GM19238 (cell line): Measurements from ENCODE around the gene TRIM67.

Experiments
- DNase-seq: peaks from one replicate; pipeline ENCODE4 v3.0.0; 2011; ENCODE audit warnings: low spot score; ENCODE audit not compliant: insufficient read length

Gene TRIM67

DNA sequence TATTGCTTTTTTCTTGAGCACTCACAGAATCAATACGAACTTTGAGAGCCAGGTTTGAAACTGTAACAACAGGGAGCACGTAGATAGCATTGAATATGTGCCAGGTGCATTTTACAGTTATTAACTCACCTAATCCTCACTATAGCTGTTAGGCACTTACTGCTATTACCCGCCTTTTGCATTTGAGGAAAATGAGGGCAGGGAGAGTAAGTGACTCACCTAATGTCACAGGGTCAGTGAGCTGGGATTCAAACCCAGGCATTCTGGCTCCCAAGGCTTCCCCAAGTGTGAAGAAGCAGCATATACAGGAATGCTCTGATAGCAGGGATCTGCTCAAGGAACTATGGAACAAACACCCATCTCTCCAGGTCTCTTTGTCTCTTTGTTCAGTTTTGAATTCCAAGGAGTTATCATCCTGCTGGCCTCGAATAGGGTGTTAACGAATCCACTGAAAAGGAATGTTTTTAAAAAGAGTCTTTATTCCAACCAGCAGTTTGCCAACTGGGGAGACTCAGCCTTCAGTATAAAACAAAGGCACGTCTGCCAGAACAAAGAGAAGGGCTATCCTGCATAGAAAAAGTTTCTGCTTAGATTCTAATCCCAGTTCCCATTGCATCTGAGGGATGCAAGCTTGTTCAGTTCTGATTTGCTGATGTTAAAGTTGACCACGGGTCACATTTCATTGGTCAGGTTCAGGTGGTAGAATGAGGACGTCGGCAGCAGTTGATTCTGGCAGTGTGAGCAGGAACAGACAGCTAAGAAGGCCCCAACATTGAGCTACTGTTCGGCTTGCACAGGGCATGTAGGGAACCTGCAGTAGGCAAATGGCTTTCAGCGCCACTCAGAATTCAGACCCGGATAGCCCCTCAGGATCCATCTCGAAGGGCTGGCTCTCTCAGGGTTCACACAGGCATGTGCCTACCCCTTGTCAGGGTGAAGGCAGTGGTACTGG, 22.1 kb downstream of the TRIM67 start:
- no peak for DNase-seq

DNA sequence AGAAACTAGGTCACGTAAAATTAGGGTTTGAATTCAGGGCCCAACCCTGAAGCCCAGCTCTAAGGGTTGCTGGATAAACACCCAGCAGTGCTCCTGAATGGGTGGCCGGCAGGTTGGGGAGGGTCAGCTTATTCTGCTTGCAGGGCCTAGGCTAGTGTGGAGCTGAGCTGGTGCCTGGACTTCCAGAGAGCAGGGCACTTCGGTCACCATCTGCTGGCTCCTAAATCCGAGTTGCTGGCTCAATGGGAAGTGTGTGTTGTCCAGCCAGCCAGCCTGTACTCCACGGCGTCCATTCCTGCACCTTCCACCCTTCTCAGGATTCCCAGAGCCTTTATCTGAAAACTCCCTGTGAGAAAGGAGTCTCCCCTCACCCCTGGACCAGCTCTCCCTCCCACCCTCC, 23.0 kb downstream of the TRIM67 start:
- no peak for DNase-seq

DNA sequence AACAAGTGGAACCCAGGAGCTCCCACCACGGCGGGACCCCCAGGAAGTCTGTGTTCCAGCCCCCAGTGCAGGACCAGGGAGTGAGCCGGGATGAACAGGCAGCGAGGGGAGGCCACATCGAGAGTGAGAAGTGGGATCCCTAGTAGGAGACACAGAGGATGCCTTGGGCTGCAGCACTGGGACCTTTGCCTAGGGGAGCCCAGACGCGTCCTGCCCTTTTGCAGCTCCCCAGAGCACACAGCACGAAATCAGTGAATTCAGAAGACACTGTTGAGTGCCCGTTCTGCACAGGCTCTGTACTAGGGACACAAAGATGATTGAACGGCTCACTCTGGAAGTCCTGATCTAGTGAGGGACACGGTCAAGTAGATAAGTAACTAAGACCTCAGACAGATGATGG, 23.5 kb downstream of the TRIM67 start:
- no peak for DNase-seq

DNA sequence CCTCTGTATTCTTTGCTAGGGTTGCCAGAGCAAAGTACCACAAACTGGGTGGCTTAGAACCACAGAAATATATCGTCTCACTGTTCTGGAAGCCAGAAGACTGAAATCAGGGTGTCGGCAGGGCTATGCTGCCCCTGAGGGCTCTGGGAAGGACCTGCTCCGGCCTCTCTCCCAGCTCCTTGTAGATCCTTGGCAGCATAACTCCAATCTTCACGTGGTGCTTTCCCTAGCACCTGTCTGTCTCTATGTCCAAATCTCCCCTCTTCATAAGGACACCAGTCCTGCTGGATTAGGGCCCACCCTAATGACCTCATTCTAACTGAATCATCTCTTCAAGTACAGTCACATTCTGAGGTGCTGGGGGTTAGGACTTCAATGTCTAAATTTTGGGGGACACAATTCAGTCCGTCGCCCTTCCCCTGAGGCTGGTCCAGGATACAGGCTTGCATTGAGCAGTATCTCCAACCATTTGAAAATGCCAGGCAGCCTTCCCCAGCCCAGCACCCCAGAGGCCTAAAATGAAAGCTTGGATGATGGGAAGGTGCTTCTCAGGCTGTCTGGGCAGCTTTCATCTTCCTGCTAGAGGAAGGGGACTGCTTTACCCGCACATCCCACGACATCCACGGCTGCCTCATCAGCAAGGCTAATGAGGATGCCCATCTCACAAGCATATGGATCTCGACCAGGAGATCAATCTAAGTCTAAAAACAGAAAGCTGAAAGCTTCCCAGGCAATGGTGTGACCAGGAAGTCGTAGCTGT, 24.7 kb downstream of the TRIM67 start:
- DNase-seq: no peak

DNA sequence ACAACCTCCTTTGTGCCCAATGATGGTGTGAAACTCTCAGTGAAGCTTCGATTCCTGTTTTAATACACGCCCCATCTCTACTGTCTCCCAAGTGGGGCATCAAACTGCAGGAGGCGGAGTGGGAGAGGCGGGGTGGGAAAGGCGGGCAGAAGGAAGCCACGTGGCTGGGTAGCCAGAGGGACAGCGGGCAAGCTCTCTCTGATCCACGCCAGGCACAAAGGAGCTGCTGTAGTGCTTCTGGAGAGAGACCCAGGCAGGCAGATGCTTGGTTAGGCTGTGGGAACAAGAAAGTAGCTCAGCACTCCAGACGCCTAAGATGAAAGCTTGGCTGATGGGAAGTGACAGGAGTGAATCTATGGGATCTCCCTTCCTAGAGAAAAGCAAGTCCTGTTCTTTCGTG, 25.7 kb downstream of the TRIM67 start:
- DNase-seq: no peak

DNA sequence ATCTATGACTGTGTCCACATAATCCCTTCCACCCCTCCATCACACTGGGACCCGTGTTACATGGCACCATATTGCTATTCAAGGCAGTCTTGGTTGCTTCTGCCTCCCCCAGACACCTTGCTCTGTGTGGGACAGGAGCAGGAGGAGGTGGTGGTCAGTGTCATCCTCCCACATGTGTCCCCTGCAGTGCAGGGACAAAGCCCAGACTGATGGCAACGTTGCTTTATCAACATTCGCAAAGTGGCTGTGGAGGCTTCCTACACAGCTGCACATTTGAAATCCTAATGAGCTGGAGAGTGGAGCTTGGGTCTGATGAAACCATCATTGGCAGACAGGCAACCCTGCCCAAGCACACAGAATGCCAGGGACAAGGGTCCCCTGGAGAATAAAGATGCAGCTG, 26.2 kb downstream of the TRIM67 start:
- no peak for DNase-seq

DNA sequence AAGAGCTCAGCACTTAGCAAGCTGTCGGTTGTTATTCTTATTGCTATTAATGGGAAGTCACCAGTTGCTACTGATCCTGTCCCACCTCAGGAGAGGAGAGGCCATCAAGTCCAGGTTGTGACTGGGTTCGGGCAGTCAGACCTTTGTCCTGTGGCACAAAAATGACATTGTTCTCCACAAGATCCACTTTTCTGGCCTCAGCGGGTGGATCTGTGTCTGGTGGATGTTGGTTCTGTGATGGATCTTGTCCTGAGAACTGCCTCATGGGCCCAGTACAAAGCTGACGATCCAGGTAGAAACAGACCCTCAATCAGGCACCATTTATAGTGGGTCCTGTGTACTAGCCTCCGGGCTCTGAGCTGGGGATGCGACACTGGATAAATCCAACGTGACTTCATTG, 26.9 kb downstream of the TRIM67 start:
- no peak for DNase-seq

DNA sequence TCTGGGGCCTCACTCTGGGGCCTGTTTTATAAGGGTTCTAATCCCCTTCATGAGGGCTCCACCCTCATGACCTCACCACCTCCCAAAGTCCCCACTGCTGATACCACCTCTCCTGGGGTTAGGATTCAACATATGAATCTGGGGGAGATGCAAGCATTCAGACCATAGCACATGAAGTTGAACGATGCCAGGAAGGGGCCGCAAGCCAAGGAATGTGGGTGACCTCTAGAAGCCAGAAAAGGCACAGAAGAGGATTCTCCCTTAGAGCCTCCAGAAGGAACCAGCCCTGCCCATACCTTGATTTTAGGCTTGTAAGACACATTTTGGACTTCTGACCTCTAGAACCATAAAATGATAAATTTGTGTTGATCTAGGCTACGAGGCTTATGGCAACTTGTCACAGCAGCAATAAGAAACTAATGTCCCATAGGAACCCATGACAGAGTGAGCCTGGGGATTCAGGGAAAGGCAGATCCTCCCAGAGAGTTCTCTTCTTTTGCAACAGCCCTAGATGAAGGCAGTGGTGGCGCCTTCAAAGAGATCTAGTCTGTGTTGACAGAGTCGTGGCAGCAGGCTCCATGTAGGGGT, 27.9 kb downstream of the TRIM67 start:
- no peak for DNase-seq

DNA sequence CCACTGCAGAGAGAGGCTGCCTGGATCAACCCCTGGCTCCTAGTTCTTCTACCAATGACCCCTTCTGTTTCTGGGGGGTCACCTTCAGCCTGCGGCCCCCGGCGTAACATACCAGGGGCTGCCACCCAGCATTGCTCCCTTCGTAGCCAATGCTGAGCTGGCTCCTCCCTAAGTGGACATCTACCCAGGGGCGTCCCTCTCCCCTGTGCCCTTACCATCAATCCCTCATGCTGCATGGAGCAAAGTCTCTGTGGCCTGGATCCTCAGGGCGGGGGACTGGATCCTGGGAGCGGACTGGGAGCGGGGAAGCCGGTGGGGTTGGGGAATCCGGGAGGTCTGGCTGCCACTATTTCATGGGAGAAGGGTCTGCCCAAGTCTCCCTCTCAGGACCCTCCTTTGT, 28.6 kb downstream of the TRIM67 start:
- no peak for DNase-seq

DNA sequence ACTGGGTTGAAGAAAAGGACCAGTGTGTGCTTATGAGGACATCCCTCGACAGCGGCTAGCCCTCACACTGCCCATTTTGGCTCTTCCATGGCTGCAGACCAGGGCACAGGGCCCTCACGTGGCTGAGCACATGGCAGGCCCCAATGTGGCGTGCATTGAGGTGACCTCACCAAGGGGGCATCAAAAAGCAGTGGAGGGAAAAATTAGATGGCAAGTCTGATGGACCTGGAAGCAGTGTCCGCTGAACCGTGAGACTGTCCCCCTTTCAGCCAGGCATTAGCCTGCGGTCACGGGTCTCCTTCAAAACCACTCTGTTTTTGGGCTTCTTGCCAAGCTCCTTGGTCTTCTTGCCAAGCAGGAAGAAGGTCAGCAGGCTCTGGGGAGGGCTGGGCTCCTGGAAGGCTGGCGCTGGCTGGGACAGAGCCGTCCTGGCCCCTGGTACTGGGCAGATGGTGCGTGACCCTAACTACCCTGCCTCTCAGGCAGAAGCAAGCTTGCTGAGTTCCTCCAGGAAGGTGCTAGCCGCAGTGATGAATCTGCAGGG, 30.8 kb downstream of the TRIM67 start:
- no peak for DNase-seq

DNA sequence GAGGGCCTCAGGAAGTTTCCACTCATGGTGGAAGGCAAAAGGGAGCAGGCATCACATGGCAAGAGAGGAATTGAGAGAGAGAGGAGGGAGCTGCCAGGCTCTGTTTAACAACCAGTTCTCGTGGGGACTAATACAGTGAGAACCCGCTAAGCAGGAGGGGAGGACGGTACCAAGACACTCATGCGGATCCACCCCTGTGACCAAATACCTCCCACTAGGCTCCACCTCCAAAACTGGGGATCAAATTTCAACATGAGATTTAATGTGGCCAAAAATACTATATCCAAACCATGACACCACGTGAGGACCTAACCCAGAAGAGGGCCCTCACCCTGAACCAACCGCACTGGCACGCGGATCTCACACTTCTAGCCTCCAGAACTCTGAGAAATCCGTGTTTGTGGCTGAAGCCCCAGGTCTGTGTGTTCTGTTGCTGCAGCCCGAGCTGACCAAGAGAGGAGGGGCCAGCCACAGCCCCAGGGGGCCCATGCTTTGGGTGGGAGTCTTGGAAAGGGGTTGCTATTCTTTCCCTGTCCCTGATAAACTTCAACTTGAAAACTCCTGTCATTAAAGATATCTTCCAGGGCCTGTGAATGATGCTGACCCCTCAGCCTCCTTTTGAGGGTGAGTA, 32.0 kb downstream of the TRIM67 start:
- no peak for DNase-seq

DNA sequence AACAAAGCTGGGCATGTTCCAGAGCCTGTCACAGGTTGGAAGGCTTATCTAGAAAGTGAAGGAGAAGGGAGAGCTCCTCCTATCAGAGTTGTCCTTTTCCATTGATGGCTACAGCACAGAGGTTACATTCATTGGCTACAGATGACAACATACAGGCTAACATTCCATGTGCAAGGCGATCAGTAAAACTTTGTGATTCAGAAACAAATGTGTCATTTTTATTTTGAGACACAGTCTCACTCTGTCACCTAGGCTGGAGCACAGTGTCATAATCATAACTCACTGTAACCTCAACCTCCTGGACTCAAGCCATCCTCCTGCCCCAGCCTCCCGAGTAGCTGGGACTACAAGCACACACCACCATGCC, 32.6 kb downstream of the TRIM67 start:
- no peak for DNase-seq

DNA sequence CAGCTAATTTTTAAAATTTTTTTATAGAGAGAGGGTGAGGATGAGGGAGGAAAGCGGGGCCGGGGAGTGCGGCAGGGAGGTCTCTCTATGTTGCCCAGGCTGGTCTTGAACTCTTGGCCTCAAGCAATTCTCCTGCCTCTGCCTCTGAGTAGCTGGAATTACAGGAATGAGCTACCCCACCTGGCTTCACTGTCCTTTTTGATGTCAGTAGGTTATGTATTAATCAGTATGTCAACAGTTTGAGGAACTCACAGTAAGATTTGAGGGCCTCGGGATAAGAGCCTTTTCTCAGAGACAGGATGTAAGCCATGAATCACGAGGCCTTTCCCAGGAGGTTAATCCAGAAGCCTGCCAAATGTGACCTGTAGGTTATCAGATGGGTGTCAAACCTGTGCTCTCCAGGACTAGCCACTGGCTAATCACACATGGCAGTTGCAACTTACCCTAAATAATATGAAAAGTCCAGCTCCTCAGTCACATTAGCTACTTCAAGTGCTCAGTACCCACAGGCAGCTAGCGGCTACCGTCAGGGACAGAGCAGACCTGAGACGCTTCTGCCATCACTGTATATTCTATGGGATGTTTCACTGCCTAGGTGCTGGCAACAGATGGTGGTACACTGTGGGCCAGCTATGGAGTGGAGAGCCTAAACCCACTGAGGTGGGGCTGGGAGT, 33.1 kb downstream of the TRIM67 start:
- DNase-seq: no peak

DNA sequence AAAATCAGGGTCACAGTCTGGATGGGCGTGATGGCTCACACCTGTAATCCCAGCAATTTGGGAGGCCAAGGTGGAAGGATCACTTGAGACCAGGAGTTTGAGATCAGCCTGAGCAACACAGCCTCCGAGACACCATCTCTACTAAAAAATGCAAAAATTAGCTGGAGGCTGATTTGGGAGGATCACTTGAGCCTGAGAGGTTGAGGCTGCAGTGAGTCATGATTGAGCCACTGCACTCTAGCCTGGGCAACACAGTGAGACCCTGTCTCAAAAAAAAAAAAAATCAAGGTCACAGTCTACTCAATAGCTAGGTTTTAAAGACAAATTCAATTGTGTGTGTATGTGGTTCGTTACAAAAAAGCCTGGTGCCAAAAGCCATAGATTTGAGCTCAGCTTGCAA, 34.4 kb downstream of the TRIM67 start:
- no peak for DNase-seq

DNA sequence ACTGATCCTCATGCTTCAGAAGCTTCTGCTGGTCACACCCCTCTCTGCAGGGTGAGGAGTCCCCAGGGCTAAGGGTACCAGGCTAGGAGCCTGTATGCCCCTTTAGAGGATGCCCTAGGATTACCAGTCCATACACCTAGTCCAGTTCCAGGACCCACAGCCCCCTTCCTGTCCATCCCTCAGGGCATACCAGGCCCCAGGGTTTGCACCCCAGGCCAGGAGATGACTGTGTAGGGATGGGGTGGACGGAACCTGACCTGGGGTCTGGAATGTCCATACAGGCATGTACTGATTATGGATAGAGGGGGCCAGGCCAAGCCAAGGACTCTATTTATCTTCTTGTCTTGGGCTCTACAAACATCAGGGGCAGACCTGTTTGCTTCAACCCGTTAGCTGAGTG, 34.9 kb downstream of the TRIM67 start:
- no peak for DNase-seq

DNA sequence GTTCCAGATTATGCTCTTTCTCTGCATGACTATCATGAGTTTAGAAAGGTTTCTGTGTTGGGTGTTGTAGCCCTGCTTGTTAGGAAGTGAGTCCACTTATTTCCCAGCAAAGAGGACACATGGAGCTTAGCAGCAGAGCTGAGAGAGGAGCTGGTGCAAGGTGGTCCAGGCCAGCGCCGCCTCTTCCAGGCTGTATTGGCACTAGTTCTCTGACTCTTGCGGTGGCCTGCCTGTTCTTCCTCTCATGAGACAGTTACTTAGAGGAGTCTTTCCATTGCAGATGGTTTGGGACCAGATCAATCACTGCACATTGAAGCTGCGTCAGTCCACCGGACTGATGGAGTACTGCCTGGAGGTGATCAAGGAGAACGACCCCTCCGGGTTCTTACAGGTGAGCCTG, 38.0 kb downstream of the TRIM67 start:
- no peak for DNase-seq

DNA sequence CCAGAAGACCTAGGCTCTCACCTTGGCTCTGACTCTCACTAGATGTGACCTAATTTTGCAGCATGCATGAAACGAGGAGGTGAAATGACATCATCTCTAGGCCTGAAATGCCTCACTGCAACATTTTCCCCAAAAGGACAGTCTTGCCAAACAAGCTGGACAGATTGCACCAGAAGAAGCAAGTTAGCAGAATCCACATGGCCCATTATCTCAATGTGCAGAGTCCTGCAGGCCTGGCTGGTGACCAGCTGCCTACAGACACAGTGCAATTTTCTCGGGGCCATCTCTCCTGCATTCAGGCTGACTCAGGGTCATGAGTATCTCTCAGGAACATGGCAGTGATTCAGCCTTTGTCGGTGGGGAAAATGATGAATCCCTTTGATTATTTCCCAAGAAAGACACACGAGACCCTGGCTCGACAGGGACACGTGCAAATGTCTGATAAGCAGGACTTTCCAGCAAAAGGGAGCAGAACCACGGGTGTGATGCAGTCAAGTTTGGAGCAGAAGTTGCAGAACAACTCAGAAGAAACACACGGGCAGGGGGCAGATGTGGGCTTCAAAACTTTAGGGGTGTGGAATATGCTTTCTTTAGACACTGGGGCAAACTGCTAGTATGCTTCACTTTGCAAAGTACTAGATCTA, 38.7 kb downstream of the TRIM67 start:
- no peak for DNase-seq

DNA sequence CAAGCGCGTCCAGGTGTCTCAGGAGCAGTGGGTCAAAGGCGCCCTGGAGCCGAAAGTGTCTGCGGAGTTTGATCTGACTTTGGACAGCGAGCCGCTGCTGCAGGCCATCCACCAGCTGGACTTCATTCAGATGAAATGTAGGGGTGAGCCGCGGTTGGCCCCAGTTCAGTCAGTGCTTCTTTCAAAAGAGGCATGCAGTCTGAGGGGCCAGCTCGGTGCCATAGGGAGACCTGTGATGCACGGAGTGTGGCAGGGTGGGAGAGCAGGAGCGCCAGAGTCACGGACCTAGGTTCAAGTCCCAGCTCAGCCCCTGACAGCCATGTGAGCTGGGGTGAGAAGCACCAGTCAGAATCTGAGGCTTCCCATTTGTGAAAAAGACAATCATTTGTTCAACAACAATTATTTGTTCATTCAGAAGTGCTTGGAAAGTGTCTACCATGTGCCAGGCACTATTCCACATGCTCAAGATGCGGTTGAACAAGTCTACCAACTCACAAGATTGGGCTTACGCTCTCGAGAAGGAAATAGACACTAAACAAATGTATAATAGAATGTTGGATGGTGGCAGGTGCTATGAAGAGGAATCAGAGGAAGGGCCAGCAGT, 39.6 kb downstream of the TRIM67 start:
- DNase-seq: no peak

DNA sequence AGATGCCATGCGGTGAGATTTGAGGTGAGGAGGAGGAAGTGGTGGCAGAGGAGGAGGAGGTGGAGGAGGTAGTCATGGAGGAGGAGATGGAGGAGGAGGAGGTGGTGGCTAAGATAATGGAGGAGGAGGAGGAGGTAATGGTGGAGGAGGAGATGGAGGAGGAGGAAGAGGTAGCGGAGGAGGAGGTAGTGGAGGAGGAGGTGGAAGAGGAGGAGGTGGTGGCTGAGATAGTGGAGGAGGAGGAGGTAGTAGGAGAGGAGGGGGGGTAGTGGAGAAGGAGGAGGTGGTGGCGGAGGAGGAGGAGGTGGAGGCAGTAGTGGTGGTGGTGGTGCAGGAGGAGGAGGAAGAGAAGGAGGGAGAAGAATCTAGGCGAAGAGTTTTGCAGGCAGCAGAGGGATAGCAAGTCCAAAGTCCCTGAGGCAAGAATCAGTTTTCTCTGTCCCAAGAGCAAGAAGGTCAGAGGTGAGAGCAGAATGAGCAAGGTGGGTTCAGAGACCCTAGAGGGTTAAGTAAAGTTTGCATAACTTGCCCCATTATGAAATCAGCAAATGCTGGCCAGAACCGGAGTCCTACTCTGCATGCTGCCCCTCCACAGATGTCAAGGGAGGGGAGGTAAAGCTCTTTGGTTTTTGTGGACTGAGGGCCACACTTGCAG, 40.2 kb downstream of the TRIM67 start:
- DNase-seq: no peak
